Neuronal stem cell (in vitro differentiated cells): ENCODE data around the gene GALNT14.

ENCODE experiments used
- DNase-seq: peaks from one replicate; pipeline ENCODE4 v3.0.0-alpha.2; 2013; ENCODE audit warnings: low spot score
- H2AFZ ChIP-seq: one replicate; pipeline ENCODE4 v1.6.1; 2013; ENCODE audit warnings: mild to moderate bottlenecking, low read length, inconsistent platforms
- H2AK5ac ChIP-seq: 2 replicates; pipeline ENCODE4 v1.6.1; 2013; ENCODE audit warnings: low read depth, mild to moderate bottlenecking, inconsistent platforms, low read length, moderate library complexity, mixed read lengths
- H2BK120ac ChIP-seq: 2 replicates; pipeline ENCODE4 v1.6.1; 2013; ENCODE audit warnings: low read depth, mild to moderate bottlenecking, inconsistent platforms, low read length, moderate library complexity, mixed read lengths
- H2BK12ac ChIP-seq: one replicate; pipeline ENCODE4 v1.6.1; 2013; ENCODE audit warnings: low read length, inconsistent platforms
- H2BK15ac ChIP-seq: 2 replicates; pipeline ENCODE4 v1.6.1; 2013; ENCODE audit warnings: mild to moderate bottlenecking, low read length, inconsistent platforms, mixed read lengths
- H2BK5ac ChIP-seq: one replicate; pipeline ENCODE4 v1.6.1; 2013; ENCODE audit warnings: inconsistent platforms, mild to moderate bottlenecking, low read length, moderate library complexity
- H3K14ac ChIP-seq: one replicate; pipeline ENCODE4 v1.6.1; 2013; ENCODE audit warnings: low read length, inconsistent platforms
- H3K18ac ChIP-seq: 2 replicates; pipeline ENCODE4 v1.6.1; 2013; ENCODE audit warnings: low read length, inconsistent platforms
- H3K23ac ChIP-seq: 2 replicates; pipeline ENCODE4 v1.6.1; 2013; ENCODE audit warnings: low read depth, mild to moderate bottlenecking, mixed read lengths, low read length, inconsistent platforms; ENCODE audit not compliant: poor library complexity
- H3K27ac ChIP-seq: replicated peaks from 3 replicates; pipeline ENCODE4 v1.5.1; 2013; ENCODE audit warnings: low read length, inconsistent platforms
- H3K27me3 ChIP-seq, 3 experiments: 2 replicates each; pipeline ENCODE4 v1.6.1; 2013; ENCODE audit warnings: low read length in 3 of 3, mild to moderate bottlenecking in 2 of 3, inconsistent platforms in 1 of 3, low read depth in 1 of 3, mixed read lengths in 1 of 3, moderate library complexity in 1 of 3; ENCODE audit not compliant: control insufficient read depth in 3 of 3, insufficient read depth in 3 of 3
- H3K36me3 ChIP-seq, 2 donors: replicated peaks in 1 of 2; 2 replicates each; pipeline ENCODE4 v1.6.1; 2013; ENCODE audit warnings: low read length in 2 of 2; ENCODE audit not compliant: control insufficient read depth in 2 of 2, insufficient read depth in 2 of 2
- H3K4ac ChIP-seq: 2 replicates; pipeline ENCODE4 v1.6.1; 2013; ENCODE audit warnings: inconsistent platforms, mild to moderate bottlenecking, low read length, moderate library complexity
- H3K4me1 ChIP-seq, 2 donors: 1 replicate in 1 of 2; 2 replicates in 1 of 2; pipeline ENCODE4 v1.6.1; 2013; ENCODE audit warnings: low read length in 2 of 2, low read depth in 1 of 2; ENCODE audit not compliant: control insufficient read depth in 2 of 2, insufficient read depth in 1 of 2
- H3K4me2 ChIP-seq: one replicate; pipeline ENCODE4 v1.6.1; 2013; ENCODE audit warnings: mild to moderate bottlenecking, low read length, inconsistent platforms; ENCODE audit not compliant: insufficient read depth, poor library complexity, severe bottlenecking
- H3K4me3 ChIP-seq, 2 donors: 2 replicates each; pipeline ENCODE4 v1.5.1; 2013; ENCODE audit warnings: low read length in 2 of 2, mild to moderate bottlenecking in 2 of 2, inconsistent platforms in 1 of 2, moderate library complexity in 1 of 2
- H3K79me1 ChIP-seq: one replicate; pipeline ENCODE4 v1.6.1; 2013; ENCODE audit warnings: low read depth, mild to moderate bottlenecking, inconsistent platforms, low read length, moderate library complexity
- H3K9ac ChIP-seq: one replicate; pipeline ENCODE4 v1.6.1; 2013; ENCODE audit warnings: mild to moderate bottlenecking, low read depth, low read length, inconsistent platforms; ENCODE audit not compliant: poor library complexity
- H3K9me3 ChIP-seq, 2 donors: replicated peaks in 1 of 2; 2 replicates each; pipeline versions ENCODE3 to v1.6.1; 2013; ENCODE audit warnings: low read length in 2 of 2, mild to moderate bottlenecking in 2 of 2, inconsistent platforms in 1 of 2, low read depth in 1 of 2, mixed read lengths in 1 of 2, moderate library complexity in 1 of 2; ENCODE audit not compliant: control insufficient read depth in 2 of 2, insufficient read depth in 1 of 2
- H4K8ac ChIP-seq: one replicate; pipeline ENCODE4 v1.6.1; 2013; ENCODE audit warnings: low read depth, mild to moderate bottlenecking, inconsistent platforms, low read length, moderate library complexity
- H4K91ac ChIP-seq: one replicate; pipeline ENCODE4 v1.6.1; 2013; ENCODE audit warnings: low read length, low read depth, mild to moderate bottlenecking, inconsistent platforms; ENCODE audit not compliant: poor library complexity
- WGBS, 2 donors: extraction: QIAGEN DNeasy Blood & Tissue Kit; methylation state at CpG; one replicate each; pipeline ENCODE4 v1.1.7; 2013; ENCODE audit warnings: missing lambda C conversion rate in 2 of 2, mixed read lengths in 1 of 2; ENCODE audit not compliant: insufficient read length in 2 of 2, insufficient replicate concordance in 1 of 2; ENCODE audit errors: extremely low coverage in 2 of 2; 5-methylcytosine and 5-hydroxymethylcytosine counted together

Gene GALNT14

DNA sequence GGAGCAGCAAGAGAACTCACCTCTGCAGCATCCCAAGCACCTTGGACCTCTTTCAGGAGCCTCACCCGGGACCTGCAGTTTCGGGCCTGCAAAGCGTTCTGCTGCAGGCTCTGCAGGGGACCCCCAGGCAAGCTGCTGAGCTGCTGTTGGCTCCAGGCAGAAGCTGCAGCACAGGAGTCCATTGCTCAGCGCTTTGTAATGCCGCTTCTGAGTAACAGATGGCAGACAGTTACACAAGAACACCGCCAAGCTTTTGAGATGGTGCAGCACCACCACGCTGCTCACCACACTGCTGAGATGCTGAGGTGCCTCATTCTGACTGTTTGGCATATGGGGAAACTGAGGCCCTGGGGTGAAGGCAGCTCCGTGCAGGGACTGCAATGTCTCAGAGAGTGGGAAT lies 1.9 kb upstream of the GALNT14 start:
- H2BK120ac ChIP-seq = no peak overlapping the region
- no peak overlapping the region for H3K27ac ChIP-seq
- H3K18ac ChIP-seq = no peak overlapping the region
- H2AK5ac ChIP-seq = peak overlapping the region; percentile 30
- H3K4me2 ChIP-seq = no peak overlapping the region
- H2BK12ac ChIP-seq = no peak overlapping the region
- H3K23ac ChIP-seq = no peak overlapping the region
- H2BK5ac ChIP-seq = no peak overlapping the region
- WGBS, 2 donors = no CpG with 5 or more reads among the region's 8 CpGs
- H2AFZ ChIP-seq = no peak overlapping the region
- H3K9me3 ChIP-seq = no peaks in the 10 kb centered on the region
- no peak overlapping the region for H3K4me3 ChIP-seq
- H4K91ac ChIP-seq = no peak overlapping the region
- no peak overlapping the region for H3K4ac ChIP-seq
- no peaks in the 10 kb centered on the region for H3K4me1 ChIP-seq
- no peaks in the 10 kb centered on the region for H3K79me1 ChIP-seq
- H3K14ac ChIP-seq = no peak overlapping the region
- H3K9ac ChIP-seq = no peak overlapping the region
- H3K27me3 ChIP-seq = peaks cover 2 to 77% (median 34%) of the 10 kb centered on the region in 3 experiments
- H2BK15ac ChIP-seq = no peak overlapping the region
- no peak for DNase-seq
- H3K36me3 ChIP-seq = no peaks in the 10 kb centered on the region
- no peak overlapping the region for H4K8ac ChIP-seq

GRCh38 chr2:31139671-31140070 lies 1.4 kb upstream of the GALNT14 start:
- H3K4me2 ChIP-seq = no peak overlapping the region
- no peak overlapping the region for H3K4ac ChIP-seq
- peaks cover 2 to 78% (median 34%) of the 10 kb centered on the region in 3 experiments for H3K27me3 ChIP-seq
- H3K14ac ChIP-seq = no peak overlapping the region
- H2BK12ac ChIP-seq = no peak overlapping the region
- no peak overlapping the region for H4K91ac ChIP-seq
- no peak overlapping the region for H3K4me3 ChIP-seq
- no CpG with 5 or more reads among the region's 4 CpGs for WGBS, 2 donors
- no peaks in the 10 kb centered on the region for H3K4me1 ChIP-seq
- no peaks in the 10 kb centered on the region for H3K36me3 ChIP-seq
- no peak overlapping the region for H3K18ac ChIP-seq
- H2BK15ac ChIP-seq = no peak overlapping the region
- H2AK5ac ChIP-seq = no peak overlapping the region
- H4K8ac ChIP-seq = no peak overlapping the region
- no peaks in the 10 kb centered on the region for H3K79me1 ChIP-seq
- no peak overlapping the region for H2BK5ac ChIP-seq
- no peak overlapping the region for H2AFZ ChIP-seq
- H3K23ac ChIP-seq = no peak overlapping the region
- H2BK120ac ChIP-seq = no peak overlapping the region
- no peak for DNase-seq
- H3K9me3 ChIP-seq = no peaks in the 10 kb centered on the region
- H3K27ac ChIP-seq = no peak overlapping the region
- H3K9ac ChIP-seq = no peak overlapping the region

DNA sequence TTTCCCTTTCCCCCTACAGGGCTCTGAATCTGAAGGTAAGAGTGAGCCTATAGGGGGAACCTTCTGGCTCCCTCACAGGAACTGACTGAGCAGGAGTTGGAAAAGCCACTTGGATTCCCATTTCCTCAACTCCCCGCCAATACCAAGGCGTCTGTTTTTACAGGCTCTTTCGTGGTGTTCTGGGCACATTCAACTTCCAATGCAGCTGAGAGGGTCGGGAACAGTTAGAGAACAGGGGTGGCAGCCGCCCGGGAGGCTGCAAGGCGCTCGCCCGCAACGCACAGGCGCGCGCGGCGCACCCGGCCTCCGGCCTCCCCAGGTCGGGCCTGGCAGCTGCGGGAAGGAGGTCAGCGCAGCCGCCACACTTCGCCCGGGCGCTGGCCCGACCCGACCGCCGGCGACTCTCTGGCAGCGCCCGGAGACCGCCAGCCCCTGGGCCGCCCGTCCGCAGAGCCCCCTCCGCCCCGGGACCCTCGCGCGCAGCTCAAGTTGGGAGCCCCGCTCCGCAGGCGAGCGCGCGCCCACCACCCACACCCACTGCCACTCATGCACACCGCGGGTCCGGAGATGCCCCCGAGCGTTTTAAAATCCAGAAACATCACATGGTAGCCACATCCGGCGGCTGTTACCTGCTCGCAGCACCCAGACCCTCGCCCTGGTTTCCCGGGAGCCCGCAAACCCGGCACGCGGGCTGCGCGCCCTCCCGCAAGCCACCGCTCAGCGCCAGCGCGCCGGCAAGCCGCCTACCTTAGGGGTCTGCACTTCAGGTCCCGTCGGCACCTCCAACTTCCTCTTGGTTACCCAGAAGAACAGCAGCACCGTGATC lies 816 bp downstream of the GALNT14 start:
- peak overlapping the region; percentile 70 for H3K9ac ChIP-seq
- no peak overlapping the region for H2BK120ac ChIP-seq
- H3K4ac ChIP-seq = no peak overlapping the region
- no peak overlapping the region for H4K8ac ChIP-seq
- H2AFZ ChIP-seq = peak overlapping the region; percentile 89
- peak; percentile 14 for DNase-seq
- H2BK5ac ChIP-seq = peak overlapping the region; percentile 19
- no peak overlapping the region for H3K14ac ChIP-seq
- H3K23ac ChIP-seq = no peak overlapping the region
- H3K36me3 ChIP-seq = no peaks in the 10 kb centered on the region
- H3K4me1 ChIP-seq = no peaks in the 10 kb centered on the region
- H2AK5ac ChIP-seq = no peak overlapping the region
- H3K9me3 ChIP-seq = no peaks in the 10 kb centered on the region
- H3K27me3 ChIP-seq = peaks cover 2 to 97% (median 34%) of the 10 kb centered on the region in 3 experiments
- peak overlapping the region; percentile 88 for H3K4me2 ChIP-seq
- no peak overlapping the region for H3K27ac ChIP-seq
- peak overlapping the region in 1 of 2 donors; percentile 82 for H3K4me3 ChIP-seq
- H2BK15ac ChIP-seq = peak overlapping the region; percentile 62
- H4K91ac ChIP-seq = no peak overlapping the region
- no peak overlapping the region for H2BK12ac ChIP-seq
- WGBS, 2 donors = no CpG with 5 or more reads among the region's 72 CpGs
- no peaks in the 10 kb centered on the region for H3K79me1 ChIP-seq
- peak overlapping the region; percentile 91 for H3K18ac ChIP-seq

GRCh38 chr2:31136732-31137131 lies 1.5 kb downstream of the GALNT14 start:
- H3K4me2 ChIP-seq = no peak overlapping the region
- H3K79me1 ChIP-seq = no peaks in the 10 kb centered on the region
- no peak overlapping the region for H2AK5ac ChIP-seq
- no peak overlapping the region for H3K4ac ChIP-seq
- H3K27ac ChIP-seq = no peak overlapping the region
- peak overlapping the region; percentile 7 for H3K9ac ChIP-seq
- no peaks in the 10 kb centered on the region for H3K36me3 ChIP-seq
- DNase-seq = no peak
- H2BK5ac ChIP-seq = no peak overlapping the region
- H2AFZ ChIP-seq = no peak overlapping the region
- H3K4me3 ChIP-seq = no peak overlapping the region
- H2BK15ac ChIP-seq = no peak overlapping the region
- no peak overlapping the region for H2BK12ac ChIP-seq
- no peak overlapping the region for H3K23ac ChIP-seq
- H3K18ac ChIP-seq = no peak overlapping the region
- no peaks in the 10 kb centered on the region for H3K4me1 ChIP-seq
- no CpG with 5 or more reads among the region's 10 CpGs for WGBS, 2 donors
- H4K91ac ChIP-seq = no peak overlapping the region
- H3K9me3 ChIP-seq = no peaks in the 10 kb centered on the region
- no peak overlapping the region for H4K8ac ChIP-seq
- H3K27me3 ChIP-seq = peaks cover 2 to 96% (median 34%) of the 10 kb centered on the region in 3 experiments
- H3K14ac ChIP-seq = no peak overlapping the region
- H2BK120ac ChIP-seq = no peak overlapping the region
